Fibroblast of gingiva (primary cell): Measurements from ENCODE around the gene CLCN4.

ENCODE experiments used
- DNase-seq: peaks from one replicate; pipeline ENCODE4 v3.0.0-alpha.2; 2011; ENCODE audit warnings: low read depth

CLCN4 gene

GRCh38 chrX:10156199-10157031 lies at the start of gene CLCN4:
Gene CLCN4, plus strand, starts transcription at chrX:10156975. Its CDS starts 28,058 bp downstream, at chrX:10185033.
- peak; percentile 85 for DNase-seq

GRCh38 chrX:10107483-10107882 lies 49.3 kb upstream of the CLCN4 start:
- no peak for DNase-seq

- DNase-seq = no peak
Observed at GRCh38 chrX:10108288-10108687, 48.5 kb upstream of the CLCN4 start.

- no peak for DNase-seq
Observed at GRCh38 chrX:10109695-10110094, 47.1 kb upstream of the CLCN4 start.

- no peak for DNase-seq
Observed at GRCh38 chrX:10110316-10110935, 46.3 kb upstream of the CLCN4 start.

GRCh38 chrX:10110984-10111363 lies 45.8 kb upstream of the CLCN4 start:
- DNase-seq = no peak

GRCh38 chrX:10111364-10112148 lies 45.2 kb upstream of the CLCN4 start:
- peak; percentile 63 for DNase-seq

GRCh38 chrX:10112510-10112909 lies 44.3 kb upstream of the CLCN4 start:
- DNase-seq = no peak

GRCh38 chrX:10115082-10115481 lies 41.7 kb upstream of the CLCN4 start:
- no peak for DNase-seq

- DNase-seq = no peak
Observed at GRCh38 chrX:10117301-10117700, 39.5 kb upstream of the CLCN4 start.

GRCh38 chrX:10117864-10118377 lies 38.9 kb upstream of the CLCN4 start:
- DNase-seq = no peak

- no peak for DNase-seq
Observed at GRCh38 chrX:10118530-10118929, 38.2 kb upstream of the CLCN4 start.

GRCh38 chrX:10119399-10119990 lies 37.3 kb upstream of the CLCN4 start:
- peak; percentile 71 for DNase-seq

GRCh38 chrX:10120331-10120730 lies 36.4 kb upstream of the CLCN4 start:
- no peak for DNase-seq

- DNase-seq = no peak
Observed at GRCh38 chrX:10120828-10121227, 35.9 kb upstream of the CLCN4 start.

GRCh38 chrX:10121787-10122186 lies 35.0 kb upstream of the CLCN4 start:
- no peak for DNase-seq

GRCh38 chrX:10124506-10125247 lies 32.1 kb upstream of the CLCN4 start:
- no peak for DNase-seq

GRCh38 chrX:10125248-10125615 lies 31.5 kb upstream of the CLCN4 start:
- DNase-seq = no peak

GRCh38 chrX:10126044-10126443 lies 30.7 kb upstream of the CLCN4 start:
- no peak for DNase-seq

- DNase-seq = no peak
Observed at GRCh38 chrX:10126834-10127233, 29.9 kb upstream of the CLCN4 start.

GRCh38 chrX:10128386-10128785 lies 28.4 kb upstream of the CLCN4 start:
- DNase-seq = no peak

- no peak for DNase-seq
Observed at GRCh38 chrX:10129229-10129628, 27.5 kb upstream of the CLCN4 start.
